Muscle of arm (tissue), 12 donors: ENCODE data around the gene PTGFRN. TPM values are rescaled to one million over a fixed set of nuclear protein-coding genes. Genes with fewer than 3 reads are reported as not detected.
A peak's percentile ranks its signal among the peaks of the same experiment; 100 is the strongest.

Experiments used
- DNase-seq: peaks from one replicate; pipeline ENCODE4 v3.0.0-alpha.2; 2013
- polyA plus RNA-seq, 12 donors: library from polyadenylated mRNA; unstranded; fragments of 120-200 nt; gene quantifications; one replicate each; pipeline ENCODE4 v1.2.1, GENCODE V29; 2013; ENCODE audit not compliant: insufficient read length in 12 of 12

PTGFRN gene
- polyA plus RNA-seq, 12 donors = 69.8 to 166 (median 137) TPM; not detected in 1

DNA sequence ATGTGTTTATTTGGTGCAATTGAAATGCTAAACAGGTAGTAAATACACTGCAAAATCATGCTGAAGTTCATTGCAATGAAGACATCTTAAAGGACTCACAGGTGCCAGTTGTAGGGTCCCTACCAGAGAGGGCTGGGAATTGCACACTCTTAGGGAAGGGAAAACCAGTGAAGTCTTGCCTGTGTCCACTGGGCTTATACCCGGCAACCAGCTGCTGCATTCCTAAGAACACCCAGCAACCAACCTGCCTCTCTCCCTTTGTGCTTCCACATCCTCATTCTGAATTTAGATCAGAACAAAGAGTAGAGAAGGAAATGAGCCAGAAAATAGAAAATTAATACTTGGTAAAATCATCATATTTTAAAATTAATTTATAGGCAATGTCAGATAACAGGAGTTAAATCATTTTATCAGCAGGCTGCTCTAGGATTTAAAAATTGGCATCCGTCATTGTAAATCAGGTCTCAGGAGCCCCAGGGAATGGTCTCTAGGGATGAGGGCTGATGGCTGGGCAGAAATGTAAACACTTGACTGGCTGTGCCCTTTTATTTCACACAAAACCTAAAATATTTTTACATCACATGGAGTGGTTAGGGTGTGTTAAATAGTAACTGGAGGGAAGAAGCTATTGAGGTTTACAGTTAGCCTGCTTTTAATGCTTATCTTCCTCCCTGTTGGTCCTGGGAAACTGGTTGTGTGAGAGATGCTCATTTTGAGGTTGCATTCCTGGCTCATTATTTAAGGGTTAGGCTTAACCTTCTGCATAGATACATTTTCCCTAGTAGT is 31.3 kb downstream of the PTGFRN start:
- no peak for DNase-seq

- DNase-seq = no peak
Observed at GRCh38 chr1:116941670-116942069, 32.0 kb downstream of the PTGFRN start.

- no peak for DNase-seq
Observed at GRCh38 chr1:116942344-116942743, 32.6 kb downstream of the PTGFRN start.

GRCh38 chr1:116943438-116943837 is 33.7 kb downstream of the PTGFRN start:
- no peak for DNase-seq

GRCh38 chr1:116944613-116945012 is 34.9 kb downstream of the PTGFRN start:
- DNase-seq = no peak

GRCh38 chr1:116945421-116945820 is 35.7 kb downstream of the PTGFRN start:
- no peak for DNase-seq

- no peak for DNase-seq
Observed at GRCh38 chr1:116945996-116946395, 36.3 kb downstream of the PTGFRN start.

DNA sequence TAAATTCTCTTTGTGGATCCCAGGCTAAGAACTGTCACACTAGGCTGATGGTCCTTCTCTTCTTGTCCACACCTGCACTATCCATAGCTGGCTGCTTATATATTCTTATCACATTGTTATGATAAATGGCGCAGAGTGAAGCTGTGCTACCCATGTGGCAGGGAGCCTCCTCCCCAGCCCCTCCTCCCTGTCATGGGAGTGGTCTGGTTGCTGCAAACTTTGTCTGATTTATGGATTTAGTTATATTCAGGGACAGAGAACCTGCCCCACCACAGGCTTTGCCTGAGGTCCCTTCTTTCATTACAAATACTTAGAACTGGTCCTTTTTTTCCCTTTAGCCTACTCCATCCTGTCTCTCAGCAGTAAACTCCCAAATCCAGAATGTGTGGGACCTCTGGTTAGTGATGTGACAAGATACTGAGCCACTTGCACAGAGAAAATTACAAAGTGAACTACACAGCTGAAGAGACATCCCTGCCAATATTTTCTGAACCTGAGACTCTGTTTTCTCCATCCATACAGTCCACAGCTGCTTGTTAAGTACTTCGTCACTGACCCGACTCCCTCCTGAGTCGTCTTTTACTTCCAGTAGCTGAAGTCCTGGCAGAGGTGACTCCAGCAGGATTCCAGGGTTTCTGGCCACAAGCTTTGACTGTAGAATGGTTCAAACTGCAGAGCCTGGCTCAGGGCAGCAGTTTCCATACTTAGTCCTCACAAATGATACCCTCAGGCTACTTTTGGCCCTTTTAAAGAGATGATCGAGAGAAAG is 37.6 kb downstream of the PTGFRN start:
- peak; percentile 82 for DNase-seq

DNA sequence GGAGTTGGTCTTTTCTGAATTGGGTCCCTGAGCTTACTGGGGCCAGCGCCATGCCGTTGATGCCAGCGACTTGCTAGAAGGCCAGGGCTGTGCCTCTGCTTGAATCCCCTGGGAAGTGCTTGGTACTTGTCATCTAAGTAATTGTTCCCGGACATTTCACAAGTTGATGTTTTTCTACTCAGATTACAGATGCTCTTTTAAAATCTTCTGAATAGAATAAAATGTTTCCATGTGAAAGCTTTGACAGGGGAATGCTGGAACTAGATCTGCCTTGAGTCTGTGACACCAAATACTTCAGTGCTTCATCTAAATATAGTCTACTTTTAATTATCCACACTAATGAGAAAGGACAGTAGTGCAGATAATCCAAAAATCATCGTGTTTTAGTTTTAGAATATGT is 38.3 kb downstream of the PTGFRN start:
- no peak for DNase-seq

GRCh38 chr1:116948642-116949041 is 38.9 kb downstream of the PTGFRN start:
- DNase-seq = no peak

- no peak for DNase-seq
Observed at GRCh38 chr1:116949213-116949985, 39.7 kb downstream of the PTGFRN start.

DNA sequence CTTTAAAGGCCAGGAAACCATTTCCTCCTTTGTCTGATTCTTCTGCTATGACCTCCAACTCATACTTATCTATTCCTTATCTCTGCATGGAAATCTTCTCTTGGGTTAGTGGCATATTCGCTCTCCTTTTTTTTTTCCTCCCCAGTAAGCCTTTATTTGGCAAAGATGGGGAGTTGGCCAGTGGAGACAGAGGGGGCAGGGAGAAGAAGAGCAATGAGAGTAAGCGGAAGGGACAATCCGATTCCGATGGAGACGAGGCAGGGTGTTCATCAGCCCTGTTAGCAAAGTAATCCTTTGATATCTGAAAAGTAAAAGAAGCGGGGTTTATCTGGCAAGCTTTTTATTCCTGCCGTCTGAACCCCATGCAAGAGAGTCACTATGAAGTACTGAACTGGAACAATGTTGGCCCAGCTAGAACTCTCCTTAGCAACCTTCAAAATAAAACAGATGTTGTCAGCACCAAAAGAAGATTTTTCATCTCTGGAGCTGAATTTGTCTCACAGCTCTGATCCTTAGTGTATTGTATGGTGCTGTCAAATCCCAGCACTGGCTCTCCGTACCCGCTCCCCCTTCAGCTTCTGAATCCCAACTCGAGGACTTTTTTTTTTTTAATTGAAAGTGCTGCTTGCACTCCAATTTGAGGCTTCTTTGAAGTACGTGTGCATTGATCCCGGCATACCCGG is 40.9 kb downstream of the PTGFRN start:
- peak; percentile 76 for DNase-seq

DNA sequence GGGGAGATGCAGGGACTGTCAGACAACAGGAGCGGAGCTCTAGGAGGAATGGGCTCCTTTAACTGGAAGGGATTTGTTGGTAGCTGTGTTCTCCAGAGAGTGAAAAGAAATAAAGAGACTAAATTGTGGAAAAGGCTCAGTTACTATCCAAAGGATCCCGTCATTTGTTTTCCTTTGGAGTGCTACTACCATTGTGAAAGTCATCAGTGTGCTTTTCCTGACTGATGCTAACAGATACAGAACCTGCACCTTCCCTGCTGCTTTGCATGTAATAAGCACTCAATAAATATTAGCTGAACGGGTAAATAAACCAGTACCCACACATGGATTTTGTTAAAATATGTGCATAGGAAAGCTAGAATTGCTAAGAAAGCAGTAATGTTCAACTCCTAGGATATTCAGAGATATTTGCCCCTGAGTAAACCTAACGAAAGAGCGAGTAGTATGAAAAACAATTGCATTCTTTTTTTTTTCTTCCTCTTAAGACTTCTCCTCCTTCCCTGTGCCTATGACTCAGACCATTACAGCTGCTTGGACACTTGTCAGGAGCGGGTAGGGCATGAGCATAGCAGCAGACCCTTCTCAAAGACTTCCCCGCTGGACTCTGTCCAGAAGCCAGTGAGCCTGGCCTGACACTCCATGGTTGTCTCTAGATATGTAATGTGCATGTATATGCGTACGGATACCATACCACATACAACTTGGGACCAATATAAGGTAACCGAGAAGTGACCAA is 41.7 kb downstream of the PTGFRN start:
- peak; percentile 68 for DNase-seq

DNA sequence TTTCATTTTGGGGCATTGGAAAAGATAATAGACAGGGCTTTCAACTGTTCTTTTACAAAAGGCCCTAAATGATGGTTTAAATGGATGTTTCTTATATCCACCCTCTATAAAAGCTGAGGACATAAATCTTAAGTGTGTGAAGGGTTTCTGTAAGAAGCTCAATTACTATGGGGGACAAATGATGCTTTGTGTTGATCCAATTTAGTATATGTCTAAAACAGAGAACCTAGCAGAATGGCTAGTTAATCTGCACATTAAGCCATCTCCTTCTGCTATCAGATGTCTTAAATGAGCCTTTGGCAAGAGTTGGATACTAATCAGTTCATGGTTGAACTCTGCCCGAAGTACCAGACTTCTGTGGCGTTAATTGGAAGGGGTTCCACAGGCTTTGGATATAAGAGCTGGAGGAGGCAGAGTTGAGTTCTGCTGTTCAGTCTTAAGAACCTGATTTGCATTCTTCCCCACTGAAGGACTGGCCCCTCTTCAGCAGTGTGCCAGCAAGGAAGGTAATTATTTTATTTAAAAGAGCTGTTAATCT is 43.1 kb downstream of the PTGFRN start:
- DNase-seq = no peak

DNA sequence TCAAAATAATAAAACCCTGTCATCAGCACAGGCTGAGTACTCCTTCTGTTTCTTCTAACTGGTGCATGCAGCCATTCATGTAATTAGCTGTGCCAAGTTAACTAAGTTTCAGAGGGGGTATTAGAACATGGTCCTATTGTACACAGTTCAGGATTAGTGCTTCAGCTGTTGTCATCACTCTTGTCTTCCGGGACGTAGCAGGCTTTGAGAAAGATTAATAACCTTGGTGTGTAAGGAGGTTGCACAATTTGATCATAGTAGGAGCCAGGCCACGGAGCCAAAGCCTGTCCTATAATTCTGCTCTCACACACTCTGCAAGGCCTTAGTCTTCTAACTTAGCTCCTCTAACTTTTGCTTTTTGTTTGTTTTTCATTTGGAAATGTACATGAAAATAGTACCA is 44.7 kb downstream of the PTGFRN start:
- peak; percentile 40 for DNase-seq

GRCh38 chr1:116956378-116956777 is 46.7 kb downstream of the PTGFRN start:
- no peak for DNase-seq

DNA sequence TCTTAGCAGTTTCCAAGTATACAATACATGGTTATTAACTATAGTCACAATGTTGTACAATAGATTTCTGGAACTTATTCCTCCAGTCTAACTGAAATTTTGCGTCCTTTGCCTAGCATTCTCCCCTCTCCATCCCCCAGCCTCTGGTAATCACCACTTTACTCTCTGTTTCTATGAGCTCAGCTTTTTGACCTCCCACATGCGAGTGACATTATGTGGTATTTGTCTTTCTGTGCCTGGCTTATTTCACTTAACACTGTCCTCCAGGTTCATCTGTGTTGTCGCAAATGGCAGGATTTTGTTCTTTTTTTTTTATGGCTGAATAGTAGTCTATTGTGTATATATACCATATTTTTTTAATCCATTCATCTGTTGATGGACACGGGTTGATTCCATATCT is 47.9 kb downstream of the PTGFRN start:
- DNase-seq = no peak

DNA sequence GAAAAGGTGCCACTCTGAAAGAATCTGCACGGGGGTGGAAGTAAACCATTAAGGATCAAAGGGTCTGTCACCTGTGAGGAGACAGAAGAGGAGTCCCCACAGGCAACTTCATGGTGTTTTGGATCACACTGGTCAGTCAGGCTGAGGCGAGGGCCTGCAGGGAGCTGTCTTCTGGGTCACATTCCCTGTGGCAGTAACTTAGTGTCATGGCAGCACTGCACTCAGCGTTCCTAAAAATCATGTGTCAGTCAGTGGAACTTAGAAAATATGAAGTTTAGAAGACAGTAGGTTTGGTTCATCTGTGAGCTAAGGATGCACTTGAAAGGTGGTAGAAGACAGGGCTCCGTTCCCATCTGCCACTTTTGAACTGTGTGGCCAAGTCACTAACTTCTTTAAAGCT is 48.4 kb downstream of the PTGFRN start:
- DNase-seq = no peak

DNA sequence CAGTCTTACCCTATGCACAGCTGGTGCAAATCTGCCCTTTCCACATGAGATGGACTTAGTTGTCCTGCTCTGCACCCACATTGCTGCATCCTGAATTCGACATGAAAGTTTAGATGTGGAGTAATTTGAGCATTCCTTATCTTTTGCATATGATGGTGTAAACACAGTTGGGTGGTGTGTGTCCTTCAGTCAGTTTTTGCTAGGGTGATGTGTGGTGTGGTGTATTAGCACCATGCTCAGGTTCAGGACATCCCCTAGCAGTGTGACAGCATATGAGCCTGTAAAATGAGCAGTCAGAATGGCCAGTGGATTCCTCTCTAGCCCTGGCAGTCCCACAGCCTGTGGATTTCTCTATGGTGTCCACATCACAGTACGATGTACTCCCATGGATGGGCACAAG is 49.3 kb downstream of the PTGFRN start:
- DNase-seq = no peak

DNA sequence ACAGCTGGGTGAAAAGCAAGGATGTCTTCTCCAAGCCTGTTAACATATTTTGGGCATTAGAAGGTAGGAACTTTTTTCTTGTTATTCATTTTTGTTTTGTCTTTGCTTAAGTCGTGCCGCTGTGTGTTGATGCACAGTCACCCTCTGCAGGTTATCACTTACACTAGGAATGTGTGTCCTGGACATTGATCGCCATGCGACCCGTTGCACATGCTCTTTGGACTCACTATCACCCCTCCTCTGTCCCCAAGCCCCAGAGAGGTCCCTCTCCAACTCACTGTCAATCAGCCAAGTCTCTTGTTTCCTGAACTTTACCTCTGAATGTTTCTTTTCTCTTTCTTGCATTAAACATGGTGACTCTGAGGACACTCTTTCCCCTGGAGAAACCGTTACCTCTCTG is 51.9 kb downstream of the PTGFRN start:
- no peak for DNase-seq
